Stimulated activated CD4-positive, alpha-beta T cell treated with anti-CD3 and anti-CD28 coated beads, TNF-alpha, amount 100 ng/mL, for 4 hours (primary cell): ENCODE measurements around the gene GCA.

Experiments
- DNase-seq, 3 experiments: peaks; one replicate each; pipeline ENCODE4 v3.0.0-alpha.2; 2020; ENCODE audit warnings: low read depth in 3 of 3

The GCA gene

DNA sequence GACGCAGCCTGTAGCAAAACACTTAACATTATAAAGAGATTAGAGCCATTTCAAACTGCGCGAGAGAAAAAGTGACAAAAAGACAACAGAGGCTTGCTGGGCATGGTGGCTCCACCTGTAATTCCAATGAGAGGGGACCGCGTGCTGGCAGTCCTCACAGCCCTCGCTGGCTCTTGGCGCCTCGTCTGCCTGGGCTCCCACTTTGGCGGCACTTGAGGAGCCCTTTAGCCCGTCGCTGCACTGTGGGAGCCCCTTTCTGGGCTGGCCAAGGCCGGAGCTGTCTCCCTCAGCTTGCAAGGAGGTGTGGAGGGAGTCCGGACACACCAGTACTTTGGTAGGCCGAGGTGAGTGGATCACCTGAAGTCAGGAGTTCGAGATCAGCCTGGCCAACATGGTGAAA is 16.1 kb upstream of the GCA start:
- no peak for DNase-seq

DNA sequence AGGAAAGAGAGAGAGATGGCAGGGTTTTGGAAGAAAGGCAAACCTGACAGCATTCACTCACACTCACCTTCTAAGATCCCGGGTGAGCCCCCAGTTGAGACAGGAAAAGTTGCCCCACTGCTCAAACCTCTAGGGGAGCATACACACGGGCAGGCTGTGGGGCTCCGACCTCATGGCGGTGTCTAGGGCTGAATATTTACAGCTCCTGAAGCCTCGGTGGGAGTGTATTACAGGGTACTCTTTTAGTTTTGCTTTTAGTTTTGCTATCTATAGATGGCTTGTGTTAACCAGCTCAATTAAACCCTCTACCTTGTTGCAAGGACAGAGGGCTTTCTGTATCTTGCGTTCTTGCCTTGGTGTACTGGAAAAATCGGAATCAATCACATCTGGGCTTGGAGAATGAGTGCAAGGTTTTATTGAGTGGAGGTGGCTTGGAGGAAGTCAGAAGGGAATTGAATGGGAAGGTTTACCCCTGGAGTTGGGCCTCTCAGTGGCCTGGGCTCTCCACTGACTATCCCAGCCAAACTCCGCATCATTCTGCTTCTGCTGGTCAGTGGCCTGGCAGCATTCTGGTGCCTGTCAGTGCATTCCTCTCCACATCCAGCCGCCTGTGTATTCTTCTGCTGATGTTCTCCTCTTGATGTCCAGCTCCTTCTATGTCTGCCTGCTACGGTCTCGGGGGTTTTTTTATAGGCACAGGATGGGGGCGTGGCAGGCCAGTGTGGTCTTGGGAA is 15.3 kb upstream of the GCA start:
- no peak for DNase-seq

DNA sequence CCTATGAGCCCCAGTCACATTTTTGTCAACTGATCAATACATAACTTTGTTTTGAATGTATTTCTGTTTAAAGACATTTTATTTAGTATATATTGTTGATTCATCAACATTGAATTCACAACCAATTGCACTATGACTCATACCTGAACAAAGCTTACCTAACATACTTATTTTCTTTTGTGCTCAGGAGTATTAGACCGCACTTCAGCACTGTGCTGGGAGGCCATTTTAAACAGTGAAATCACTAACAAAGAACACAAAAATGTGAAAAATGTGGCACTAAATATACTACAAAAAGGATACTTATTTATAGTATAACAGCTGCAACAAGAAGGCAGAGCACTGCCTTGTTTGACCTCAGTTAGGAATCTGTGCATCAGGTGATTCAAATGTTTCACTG is 13.1 kb upstream of the GCA start:
- no peak for DNase-seq

DNA sequence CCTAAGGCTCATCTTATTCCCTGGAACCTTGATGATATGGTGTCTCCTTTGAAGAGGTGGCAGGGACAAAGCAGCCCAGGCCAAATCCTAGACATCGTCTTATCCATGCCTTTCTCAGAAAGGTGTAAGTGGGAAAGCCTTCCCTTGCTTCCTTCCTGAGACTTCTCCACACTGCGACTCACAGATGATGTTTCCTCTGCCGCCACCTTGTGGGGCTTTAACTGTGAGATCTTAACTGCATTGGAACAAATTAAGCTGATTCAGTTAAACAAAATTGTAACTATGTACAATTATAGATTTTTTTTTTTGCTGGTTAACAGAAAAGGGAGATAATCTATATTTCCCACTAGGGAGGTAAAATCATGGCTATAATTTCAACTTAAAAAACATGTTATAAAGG is 10.0 kb upstream of the GCA start:
- DNase-seq, result no peak

DNA sequence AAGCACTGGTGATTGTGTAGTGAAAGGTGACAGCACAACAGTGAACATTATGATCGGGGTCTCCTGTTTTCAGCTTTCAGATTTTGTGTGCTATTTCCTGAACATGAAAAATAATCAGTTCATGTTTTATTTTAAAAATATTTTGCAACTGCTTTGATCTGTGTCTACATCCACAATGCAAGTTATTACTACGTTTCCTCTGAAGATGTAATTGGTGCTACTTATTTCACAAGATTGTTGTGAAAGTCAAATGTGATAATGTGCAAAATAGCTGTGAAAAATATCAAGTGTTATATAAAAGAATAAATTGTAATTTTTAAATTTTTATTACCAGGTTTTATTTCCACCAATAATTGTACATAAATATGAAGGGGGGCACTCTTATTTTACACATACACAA is 6.1 kb upstream of the GCA start:
- no peak for DNase-seq

DNA sequence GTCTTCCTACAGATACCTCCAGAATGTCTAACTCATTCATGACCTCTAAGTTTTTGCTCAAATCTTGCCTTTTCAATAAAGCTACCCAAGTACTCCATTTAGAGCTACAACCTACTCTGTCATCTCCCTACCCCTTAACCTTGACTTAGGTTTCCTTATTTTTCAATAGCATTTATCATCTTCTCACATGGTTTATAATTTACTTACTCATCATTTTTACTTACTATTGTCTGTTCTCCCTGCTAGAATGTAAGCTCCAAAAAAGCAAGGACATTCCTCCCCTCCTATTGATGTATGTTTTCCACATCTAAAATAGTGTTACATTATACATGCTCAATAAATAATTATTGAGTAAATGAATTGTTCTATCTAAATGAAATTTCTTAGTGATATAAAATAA is 3.1 kb upstream of the GCA start:
- DNase-seq, result no peak

DNA sequence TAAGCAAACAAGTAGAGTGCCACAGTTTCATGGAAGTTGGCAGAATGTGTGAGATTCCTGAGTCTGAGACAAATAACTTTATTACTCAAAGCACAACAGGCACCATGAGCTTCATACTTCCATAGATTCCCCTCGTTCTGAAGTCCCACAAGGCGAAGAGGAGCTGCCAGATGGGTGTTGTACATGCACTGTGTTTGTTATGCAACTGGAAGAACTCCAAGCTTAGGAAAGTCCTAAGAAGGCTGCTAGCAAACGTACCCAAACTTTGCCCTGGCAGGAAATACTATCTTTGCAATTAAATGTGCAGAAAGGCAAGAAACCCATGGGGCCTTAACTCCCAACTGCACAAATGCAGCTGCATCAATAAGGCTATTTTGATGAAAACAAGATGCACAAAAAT is 1.6 kb upstream of the GCA start:
- no peak for DNase-seq

DNA sequence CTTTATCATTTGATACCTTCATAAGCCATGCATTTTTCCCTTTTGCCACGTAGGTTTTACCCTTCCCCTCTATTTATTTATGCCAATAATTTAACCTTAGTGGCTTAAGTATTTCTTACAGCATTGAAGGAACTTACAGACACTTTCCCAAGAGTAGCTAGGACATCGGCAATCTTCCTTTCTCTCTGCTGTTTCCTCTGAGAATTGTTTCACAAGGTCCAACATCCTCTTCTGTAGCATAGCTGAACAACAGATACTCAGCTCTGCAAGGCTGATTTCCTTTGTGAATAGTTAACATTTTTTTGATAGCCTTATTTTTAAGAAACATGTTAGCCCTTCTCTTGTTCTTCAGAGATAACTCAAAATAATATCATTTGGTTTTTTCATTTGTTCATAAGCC is 1.1 kb upstream of the GCA start:
- no peak for DNase-seq

DNA sequence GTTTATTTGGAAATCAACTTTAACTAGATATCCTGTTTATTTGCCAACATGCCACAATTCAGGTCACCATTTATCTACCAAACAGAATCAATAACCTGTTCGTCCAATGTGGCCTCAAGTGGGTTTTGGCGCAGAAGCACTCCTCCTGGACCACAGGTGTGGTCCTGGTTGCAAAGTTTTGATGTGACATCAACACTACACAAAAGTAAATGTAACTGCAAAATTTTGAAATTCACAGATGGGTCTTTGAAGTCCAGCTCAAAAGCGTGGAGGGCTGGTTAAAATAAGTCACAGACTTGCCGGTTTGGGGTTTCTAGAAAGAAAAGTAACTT is 474 bp upstream of the GCA start:
- DNase-seq, result no peak

DNA sequence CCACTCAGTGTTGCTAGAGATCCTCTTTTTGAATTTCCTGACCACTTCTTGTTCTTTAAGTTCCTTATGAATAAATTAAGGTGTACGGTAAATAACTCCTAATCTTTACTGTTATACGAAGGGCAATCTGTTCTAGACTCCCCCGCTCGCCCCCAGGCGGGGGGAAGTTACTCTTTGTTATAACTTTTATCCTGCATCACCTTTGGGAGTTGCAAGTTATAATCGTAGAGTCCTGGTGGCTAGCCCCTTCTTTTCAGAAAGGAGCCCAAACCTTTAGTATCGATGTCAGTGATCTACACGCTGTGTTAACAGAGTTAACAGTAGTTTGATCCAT is 652 bp downstream of the GCA start:
- no peak for DNase-seq

DNA sequence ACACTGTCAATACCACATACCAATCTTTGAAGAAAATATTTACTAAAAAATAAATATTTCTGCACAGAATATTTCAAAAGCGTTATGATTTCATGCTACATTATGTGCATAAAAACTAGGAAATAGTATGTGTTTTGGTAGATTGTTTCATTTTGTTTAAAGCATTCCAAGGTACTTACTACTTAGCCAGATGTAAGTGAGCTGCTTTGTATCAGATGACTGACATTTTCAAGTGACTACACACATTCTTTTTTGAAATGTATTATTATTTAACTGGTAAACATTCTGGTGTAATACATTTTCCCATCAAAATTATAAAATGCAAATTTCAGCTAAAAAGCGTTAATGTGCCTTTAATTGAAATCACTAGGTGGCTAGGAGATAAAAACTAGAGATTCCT is 21.5 kb downstream of the GCA start:
- no peak for DNase-seq

DNA sequence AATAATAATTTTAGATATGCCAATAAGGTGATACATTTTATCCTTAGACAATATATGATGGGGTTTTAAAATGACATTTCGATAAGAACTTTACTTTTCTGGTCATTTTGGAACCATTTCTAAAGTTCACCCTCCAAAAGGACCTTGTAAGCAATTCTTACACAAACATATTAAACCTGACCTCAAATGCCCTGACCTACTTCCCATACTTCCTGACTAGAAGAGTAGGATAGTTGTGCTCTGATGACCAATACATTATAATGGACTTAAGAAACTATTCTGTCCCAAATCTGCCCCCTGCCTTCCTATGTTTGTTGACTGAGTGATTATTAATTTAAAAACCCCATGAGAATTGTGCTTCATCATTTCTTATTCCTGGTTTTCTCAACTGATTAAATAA is 24.6 kb downstream of the GCA start:
- DNase-seq, result no peak

DNA sequence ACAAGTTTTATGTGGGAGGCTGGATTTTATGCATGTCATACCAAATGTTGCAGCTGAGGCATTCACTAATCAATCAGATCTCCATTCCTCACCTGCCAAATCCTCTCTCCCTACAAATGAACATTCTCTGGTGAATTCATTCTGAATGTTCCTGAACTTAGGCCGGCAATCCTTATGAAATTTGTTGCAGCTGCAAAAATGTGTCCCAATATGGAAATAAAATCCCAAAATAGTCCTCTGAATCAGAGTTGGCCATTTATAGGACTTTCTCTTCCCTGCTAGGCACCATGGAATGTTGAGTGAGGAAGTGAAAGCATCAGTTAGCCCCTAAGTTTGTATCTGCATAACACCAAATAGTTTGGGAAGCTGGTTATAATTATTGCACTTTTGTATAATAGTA is 25.6 kb downstream of the GCA start:
- DNase-seq, result no peak

DNA sequence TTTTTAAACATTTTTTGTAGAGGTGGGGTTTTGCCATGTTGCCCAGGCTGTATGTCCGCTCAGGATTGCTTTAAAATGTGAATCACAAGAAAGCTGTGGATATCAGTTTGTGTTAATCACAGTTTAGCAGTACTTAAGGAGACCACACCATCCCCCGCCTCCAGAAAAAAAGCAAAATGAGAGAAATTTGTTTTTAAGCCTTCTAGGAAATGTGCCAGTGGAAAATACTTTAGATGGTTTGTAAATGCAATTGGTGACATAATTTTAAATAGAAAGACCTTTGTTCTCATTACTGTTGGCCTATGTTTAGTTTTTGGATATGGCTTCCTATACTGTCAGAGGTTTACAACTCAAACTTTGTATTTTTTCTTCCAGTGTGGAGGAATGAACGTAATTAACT is 27.0 kb downstream of the GCA start:
- DNase-seq, result no peak

DNA sequence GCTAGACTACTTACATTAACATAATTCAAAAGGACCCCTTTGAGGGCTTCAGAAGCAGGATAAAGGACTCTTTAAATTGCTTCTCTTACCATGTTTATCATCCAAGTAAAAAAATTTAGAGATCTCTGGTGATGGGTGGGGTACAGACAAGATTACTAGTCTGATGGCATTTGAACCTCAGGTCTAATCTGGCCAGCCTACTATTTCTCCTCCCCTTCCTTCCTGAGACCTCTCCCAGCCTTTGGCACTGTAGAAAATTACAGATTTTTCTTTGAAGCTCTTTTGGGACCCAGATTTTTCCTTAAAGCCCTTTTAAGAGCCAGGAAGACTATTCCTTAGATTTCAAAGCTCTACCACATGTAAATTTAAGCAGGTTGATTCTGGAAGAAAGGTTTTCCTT is 28.9 kb downstream of the GCA start:
- DNase-seq, result no peak

DNA sequence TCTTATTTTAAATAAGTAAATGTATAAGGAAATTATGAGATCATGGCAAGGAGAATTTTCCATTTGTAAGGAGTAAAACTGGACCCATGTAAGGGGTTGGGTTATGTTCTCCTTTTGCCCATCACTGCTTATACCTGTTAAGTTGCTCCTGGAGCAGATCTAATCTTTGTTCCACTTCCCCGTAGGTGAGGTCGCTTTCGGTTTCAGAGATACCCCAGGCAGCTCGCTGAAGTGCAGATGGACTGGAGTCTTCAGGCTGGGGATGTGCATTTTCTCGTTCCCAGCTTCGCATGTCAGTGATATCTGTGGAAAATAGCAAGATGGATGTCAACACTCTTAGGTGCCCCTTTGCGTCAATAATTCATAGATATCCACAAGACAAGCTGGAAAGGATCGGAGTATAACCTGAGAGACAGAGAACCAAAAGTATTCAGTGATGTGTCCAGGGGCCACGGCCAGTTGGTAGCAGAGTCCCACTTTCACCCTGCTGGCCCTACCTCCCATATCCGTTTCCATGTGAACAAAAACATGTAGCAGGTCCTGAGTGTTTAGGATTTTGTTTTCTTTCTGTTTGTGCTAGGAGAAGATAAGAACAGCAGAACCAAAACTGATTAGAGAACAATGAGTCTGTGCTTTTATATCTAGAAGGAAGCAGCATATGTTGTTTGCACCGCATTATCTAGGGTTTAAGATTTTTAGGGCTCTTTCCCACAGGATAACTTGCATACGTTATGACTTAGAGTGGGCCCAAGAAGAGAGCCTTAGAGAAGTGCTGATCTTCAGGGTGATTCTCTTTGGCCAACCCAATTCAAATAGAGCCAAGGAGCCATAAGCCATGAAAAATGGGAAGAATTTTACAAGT is 36.0 kb downstream of the GCA start:
- DNase-seq, result no peak

DNA sequence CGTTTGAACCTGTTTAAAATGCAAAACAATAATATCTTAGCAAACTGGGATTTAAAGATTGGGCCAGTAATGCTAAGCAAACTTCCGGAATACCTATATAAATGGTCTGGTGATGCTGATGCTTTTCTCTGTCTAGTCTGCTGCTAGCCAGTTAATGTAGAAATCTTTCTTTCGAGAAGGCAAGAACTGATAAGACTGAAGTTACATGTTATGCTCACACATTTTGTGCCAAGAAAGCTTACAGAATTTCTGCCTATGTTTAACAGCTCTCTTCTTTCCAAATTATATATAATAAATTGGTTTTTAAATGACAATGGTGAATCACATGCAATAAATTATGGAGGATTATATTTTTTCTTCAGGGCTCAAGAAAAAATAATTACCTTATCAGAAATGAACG is 37.9 kb downstream of the GCA start:
- DNase-seq, result no peak

DNA sequence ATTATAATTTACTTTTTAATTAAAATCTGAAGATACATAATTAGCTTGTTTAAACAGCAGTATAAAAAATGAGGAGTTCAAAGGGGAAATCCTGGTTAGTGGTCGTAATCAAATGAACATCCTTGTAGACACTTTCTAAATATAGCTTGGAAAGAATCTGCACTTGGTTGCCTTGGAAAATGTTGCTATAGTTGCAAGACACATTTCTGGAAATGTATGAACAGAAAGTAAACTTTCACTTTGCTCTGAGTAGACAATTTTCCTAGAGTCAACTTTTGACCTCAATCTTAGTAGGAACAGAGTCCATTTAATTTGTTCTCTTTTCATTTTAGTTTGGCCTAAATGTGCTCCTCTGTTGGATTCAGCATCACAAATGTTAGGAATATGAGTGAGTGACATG is 38.3 kb downstream of the GCA start:
- DNase-seq, result no peak

DNA sequence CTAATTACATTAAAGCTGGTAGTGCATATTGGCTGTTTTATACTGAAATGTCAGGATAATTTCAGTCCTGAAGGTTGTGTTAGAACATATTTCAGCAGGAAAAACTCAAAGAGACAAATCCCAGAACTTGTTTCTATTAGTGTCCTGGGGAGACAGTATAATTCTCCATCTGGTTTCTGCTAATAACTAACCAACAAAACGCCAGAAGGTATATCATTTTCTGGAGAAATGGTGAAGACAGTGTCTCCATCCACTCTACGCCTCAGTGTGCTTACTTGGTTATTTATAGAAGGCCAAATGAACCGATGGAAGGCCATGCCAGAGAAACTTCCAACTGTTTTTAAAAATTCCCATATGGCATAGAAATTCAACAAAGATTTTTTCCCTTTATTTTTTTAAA is 41.6 kb downstream of the GCA start:
- no peak for DNase-seq

DNA sequence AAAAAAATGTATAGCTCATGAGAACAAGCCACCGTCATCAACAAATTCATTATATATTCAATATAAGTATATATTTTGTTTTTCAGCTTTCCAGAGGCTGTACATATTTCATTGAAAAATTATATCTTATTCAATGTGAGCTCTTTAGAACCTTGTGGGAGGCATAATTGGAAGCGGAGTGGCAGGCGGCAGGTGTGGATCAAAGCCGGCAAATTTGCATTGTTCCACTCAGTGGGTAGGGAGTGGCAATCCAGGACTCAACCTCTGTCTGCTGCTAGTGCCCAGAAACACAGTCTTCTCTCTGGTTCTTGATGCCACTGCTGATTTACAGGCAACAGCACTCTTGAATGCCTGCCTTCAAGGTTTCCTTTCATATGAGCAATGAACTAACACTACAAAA is 46.9 kb downstream of the GCA start:
- DNase-seq, result no peak

DNA sequence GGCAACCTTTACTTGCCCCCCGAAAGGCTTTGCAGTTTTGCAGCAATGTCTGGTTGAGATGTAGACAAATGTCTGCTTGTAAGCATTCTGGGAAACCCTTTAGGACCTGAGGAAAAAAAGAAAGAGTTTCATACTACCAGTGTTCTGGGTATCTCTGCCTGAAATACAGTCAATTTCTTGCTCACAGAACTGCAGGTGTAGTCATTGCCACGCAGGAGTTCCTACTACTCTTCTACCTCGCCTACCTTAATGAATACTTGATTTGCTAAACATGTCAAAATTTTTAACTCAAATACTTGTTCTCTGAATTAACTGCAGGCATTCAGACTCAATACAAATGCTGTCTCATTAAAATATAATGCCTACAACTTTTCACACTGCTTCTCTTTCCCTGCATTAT is 56.4 kb downstream of the GCA start:
- no peak for DNase-seq

DNA sequence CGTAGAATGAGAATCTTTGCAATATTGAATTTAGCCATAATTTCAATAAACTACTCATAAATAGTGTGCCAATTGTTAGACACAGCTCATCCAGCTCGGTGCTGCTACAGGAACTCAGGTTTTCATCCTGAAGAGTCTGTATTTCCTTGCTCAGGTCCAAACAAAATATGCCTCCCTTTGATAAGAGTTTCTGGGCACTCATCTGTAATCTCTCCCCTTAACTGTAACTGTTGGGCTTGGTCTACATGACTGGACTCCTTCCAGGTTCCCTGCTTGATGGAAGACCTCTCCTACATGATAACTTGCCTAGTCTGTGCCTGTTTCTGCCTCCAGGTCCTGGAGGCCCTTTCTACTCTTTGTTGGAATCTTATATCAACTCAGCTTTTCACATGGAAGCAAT is 57.9 kb downstream of the GCA start:
- no peak for DNase-seq

DNA sequence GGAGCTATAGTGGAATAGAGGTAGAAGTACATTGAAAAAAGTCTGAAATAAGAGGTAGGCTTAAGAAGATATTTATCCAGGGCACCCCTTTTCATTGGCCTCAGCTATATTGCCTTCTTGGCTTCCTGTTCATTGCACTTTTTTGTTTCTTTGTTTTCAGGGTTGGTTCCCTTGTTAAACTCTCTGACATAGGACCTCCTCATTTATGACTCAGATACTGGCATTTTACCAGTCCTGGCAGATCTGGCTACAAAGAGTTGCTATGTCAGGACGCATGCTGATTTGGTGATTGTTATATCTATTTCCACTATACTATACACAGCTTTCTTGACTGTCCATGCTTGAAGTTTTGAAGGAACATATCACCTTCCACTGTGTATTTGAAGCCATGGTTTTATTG is 60.0 kb downstream of the GCA start:
- no peak for DNase-seq
